HG03342 (cell line): ENCODE measurements around the gene PPP1R14B.

Experiments used
- ATAC-seq: cut with Tn5 transposase; IDR thresholded peaks from one replicate; pipeline ENCODE4 v1.9.1; 2021; ENCODE audit warnings: mild to moderate bottlenecking, moderate library complexity; ENCODE audit not compliant: unreplicated experiment

PPP1R14B gene

DNA sequence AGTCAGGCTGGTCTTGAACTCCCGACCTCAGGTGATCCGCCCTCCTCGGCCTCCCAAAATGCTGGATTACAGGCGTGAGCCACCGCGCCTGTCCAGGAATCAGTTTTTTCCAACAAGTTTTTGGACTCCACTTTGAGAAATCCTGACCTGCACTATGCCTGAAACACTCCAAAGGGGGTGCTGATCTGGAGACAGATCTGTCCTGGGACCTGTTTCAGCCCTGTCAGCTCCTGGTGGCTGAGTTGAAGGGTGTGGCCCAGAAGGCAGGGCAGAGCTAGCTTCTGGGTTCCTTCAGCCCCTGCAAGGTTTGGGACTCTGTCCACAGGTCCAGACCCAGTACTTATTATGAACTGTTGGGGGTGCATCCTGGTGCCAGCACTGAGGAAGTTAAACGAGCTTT, 15.2 kb downstream of the PPP1R14B start:
- no peak for ATAC-seq

- ATAC-seq = no peak
Measured at GRCh38 chr11:64230985-64231365, 15.8 kb downstream of the PPP1R14B start.

DNA sequence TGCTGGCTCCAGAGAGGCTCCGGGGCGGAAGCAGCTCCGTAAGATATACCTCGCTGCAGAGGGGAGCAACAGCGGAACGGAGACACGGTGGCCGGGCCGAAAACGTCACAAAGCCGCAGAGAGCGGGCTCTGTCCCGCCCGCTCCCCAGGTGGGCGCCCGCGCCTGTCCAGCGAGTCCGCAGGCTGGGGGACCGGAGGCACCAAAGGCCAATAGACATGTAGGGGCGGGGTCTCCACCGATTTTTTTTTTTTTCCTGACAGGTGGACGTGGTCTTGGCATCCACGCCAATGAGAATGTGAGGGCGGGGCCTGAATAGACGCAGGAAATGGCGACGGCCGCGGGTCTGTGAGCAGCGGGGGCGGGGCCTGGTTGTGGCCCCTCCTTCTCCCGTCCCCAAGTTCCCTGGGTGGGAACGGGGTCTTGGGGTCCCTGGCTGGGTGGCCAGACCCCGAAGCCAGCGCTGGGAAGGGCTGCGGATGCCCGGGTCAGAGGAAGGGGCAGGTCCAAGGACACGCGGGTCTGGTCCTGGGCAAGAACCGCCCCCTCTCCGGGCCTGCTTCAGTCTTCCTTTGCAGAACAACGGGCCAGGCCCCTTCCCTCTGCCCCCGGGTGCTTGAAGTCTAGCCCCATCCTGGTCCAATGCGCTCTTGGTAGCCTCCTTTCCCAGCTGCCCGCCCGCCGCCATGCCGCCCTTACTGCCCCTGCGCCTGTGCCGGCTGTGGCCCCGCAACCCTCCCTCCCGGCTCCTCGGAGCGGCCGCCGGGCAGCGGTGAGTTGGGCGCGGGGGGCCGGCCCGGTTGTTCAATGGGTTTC, 16.4 kb downstream of the PPP1R14B start, which contains the start of gene DNAJC4:
Gene DNAJC4, plus strand, starts transcription at position 378 of the 814 bp plus-strand sequence. Its CDS starts 307 bp downstream, at position 685.
- peak; percentile 40 for ATAC-seq

- no peak for ATAC-seq
Measured at GRCh38 chr11:64229744-64230170, 17.0 kb downstream of the PPP1R14B start.

DNA sequence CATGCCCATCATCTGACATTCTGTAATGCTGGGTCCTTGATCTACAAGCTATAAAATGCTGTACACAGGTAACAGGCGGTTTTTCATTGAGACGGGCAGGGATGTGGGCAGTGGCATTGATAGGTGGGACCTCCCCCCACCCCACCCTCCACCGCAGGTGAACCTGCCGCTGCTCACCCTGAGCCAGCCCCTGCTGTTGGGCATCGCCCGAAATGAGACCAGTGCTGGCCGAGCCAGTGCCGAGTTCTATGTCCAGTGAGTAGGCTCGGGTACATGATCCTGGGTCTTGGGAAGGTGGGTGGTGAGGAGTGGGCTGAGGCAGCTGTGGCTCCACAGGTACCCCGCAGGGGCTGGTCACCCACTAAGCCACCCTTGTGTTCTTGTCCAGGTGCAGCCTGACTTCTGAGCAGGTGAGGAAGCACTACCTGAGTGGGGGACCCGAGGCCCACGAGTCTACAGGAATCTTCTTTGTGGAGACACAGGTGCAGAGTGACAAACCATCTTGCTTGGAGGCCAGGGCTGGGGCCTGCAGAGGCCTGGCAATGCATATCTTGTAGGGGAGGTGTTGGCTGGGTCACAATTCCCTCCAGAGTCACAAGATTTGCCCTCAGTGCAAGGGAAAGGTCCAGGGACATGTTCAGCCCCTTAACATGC, 17.5 kb downstream of the PPP1R14B start:
- ATAC-seq = no peak

DNA sequence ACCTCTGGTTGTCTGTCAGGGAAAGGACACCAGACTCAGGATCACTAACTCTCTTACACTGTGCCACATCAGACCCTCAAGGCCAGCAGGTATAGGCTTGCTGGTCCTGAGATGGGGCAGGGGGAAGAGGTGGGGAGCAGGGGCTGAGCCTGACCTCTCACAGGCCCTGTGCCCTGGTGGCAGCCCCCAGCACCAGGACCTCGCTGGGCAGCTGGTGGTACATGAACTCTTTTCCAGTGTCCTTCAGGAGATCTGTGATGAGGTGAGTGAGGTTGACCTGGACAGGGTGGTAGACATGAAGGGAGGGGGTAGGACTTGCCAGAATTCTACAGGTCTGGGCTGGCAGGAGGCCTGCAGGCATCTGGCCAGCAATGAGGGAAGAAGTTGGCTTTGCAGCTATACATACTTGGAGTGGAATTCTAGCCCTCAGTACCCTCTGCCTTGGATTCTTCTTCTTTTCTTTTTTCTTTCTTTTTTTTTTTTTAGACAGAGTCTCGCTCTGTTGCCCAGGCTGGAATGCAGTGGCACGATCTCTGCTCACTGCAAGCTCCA, 19.3 kb downstream of the PPP1R14B start:
- ATAC-seq = no peak

- no peak for ATAC-seq
Measured at GRCh38 chr11:64226507-64227051, 20.2 kb downstream of the PPP1R14B start.

DNA sequence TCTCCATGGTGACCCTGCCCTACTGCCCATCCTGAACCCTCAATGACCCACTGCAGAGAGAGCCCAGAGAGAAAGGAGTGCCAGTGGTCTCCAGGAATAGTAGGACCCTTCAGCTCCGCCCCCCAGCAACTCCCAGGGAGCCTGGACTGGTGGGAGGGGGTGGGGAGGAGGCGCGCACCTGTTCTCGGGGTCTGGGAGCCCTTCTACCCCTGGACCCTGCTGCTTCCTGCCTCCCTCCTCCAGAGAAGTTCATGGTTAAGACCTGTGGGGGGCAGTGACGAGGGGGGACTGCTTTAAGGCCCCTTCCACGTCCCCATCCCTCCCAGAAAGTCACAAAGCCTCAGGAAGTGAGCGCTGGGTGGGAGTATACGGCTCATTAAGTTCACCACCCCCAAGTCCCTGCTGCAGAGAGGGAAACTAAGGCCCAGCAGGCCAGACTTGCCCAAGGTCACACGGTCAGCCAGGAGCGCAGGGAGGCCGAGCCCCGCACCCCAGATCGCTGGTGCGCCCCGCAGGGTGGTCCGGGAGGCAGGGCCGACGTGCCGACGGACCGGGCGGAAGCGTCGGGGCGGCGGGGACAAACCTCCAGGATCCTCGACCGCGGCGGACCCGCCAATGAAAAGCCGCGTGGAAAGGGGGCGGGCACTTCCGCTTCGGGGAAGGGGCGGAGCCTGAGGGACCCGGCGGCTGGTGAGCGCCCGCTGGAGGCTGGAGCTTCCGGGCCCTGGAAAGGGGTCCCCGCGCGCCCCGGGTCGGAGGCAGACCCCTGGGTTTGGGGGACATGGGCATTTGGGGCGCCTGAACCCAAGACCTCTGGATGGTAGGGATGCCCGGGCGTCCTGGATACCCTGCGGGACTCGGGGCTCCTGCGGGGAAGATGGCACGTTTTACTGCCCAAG, 20.9 kb downstream of the PPP1R14B start, which contains the start of the genes NUDT22 and TRPT1:
Gene NUDT22, plus strand, starts transcription at position 667 of the 899 bp plus-strand sequence. CDS start 379 bp downstream, outside the sequence.
Gene TRPT1, minus strand, starts transcription at position 579 of the 899 bp plus-strand sequence. Its CDS starts 326 bp downstream, at position 253.
- peak; percentile 50 for ATAC-seq

DNA sequence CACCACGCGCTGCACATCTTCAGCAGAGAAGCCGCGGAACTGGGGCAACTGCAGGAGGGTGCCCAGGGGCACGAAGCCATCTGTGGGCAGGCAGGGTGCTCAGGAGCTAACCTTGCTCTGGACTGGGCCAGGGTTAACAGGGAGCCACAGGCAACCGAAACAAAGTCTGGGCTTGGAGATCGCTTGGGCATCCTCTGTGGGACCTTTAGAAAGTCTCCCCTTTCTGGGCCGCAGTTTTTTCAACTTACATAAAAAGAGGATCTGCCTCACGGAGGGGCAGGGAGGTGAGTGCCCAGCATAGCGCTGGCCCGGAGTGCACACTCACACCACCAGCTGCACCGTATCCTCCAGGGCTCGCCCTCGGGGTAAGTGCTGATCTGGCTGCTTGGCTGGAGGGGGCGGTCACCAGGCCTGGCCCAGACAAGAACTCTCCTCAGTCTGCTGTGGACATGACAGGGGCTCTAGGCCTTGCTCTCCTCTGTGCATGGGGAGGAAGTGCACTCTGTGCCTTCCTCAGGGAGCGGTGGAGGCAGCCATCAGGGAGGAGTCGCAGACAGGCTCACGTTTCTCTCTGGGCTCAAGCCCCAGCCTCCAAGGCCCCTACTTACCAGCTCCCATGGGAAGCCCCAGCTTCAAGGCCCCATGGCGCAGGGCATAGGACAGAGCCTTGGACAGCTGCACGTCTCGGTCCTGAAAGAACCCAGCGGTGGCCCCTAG, 21.7 kb downstream of the PPP1R14B start:
- no peak for ATAC-seq

DNA sequence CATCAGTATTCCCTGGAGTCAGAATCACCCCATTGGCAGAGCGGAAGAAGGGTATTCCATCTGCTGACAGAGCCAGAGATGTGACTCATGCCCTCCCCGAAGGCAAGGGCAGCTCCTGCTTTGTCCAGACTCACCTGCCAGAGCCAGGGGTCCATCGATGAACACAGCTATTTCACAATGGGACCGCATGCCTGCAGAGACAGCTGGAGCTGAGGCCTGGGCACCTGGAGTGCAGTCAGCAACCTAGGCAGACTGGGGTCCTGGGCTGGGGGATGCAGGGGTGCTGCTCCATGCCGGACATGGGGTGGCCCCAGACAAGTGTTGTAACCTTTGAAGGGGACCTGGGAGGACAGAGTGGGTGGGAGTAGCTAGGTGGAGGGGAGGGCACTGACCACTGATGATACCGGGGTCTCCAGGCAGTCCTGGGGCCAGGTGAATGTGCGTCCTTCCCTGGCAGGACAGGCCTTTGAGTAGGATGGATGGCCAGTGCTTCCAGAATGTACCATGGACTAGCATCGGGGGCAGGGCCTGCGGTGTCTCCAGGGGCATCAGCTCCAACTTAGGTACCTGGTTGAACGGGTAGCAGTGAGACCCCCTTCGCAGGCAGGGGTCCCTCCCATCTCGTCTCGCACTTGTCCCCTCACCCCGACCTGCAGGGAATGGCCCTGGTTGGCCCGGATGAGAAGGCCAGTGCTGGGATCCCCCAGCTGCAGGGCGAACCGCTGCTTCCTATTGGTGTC, 22.4 kb downstream of the PPP1R14B start:
- no peak for ATAC-seq

GRCh38 chr11:64223001-64223651, 23.6 kb downstream of the PPP1R14B start:
- no peak for ATAC-seq

- ATAC-seq = no peak
Measured at GRCh38 chr11:64222651-64223000, 24.1 kb downstream of the PPP1R14B start.

- ATAC-seq = no peak
Measured at GRCh38 chr11:64220798-64221197, 25.9 kb downstream of the PPP1R14B start.

DNA sequence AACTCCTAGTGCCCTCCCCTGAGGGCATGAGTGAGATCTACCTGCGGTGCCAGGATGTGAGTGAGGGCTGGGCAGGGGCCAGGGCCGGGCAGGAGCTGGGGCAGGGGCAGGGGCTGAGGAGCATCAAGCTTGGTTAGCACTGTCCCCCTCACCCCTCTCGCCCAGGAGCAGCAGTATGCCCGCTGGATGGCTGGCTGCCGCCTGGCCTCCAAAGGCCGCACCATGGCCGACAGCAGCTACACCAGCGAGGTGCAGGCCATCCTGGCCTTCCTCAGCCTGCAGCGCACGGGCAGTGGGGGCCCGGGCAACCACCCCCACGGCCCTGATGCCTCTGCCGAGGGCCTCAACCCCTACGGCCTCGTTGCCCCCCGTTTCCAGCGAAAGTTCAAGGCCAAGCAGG, 26.5 kb downstream of the PPP1R14B start:
- no peak for ATAC-seq

DNA sequence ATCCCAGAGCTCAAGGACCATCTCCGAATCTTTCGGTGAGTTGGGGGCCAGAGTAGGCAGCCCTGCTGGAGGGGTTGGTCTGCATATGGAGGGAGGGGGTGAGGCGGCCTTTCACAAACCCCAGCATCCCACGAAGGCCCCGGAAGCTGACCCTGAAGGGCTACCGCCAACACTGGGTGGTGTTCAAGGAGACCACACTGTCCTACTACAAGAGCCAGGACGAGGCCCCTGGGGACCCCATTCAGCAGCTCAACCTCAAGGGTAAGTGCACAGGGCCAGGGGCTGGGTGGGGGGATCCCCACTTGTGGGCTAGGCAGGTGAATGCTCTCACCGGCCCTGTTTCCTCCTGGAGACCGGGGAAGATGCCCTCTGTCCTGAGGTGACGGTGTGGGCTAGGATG, 27.0 kb downstream of the PPP1R14B start:
- no peak for ATAC-seq

DNA sequence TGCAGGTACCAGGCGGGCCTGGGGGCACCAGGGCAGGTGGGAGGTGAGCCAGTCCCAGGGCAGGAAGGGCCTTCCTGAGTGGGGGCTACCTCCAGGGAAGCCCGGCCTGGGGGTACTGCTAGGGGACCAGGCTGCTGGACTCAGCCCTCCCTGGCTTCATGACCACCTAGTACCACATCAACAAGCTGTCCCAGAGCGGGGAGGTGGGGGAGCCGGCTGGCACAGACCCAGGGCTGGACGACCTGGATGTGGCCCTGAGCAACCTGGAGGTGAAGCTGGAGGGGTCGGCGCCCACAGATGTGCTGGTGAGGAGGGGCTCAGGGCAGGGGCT, 27.4 kb downstream of the PPP1R14B start:
- ATAC-seq = no peak

GRCh38 chr11:64218628-64219353, 28.0 kb downstream of the PPP1R14B start:
- ATAC-seq = no peak

GRCh38 chr11:64216879-64217278, 29.9 kb downstream of the PPP1R14B start:
- ATAC-seq = no peak
